ENCODE data around the gene ATP10A.

DNA sequence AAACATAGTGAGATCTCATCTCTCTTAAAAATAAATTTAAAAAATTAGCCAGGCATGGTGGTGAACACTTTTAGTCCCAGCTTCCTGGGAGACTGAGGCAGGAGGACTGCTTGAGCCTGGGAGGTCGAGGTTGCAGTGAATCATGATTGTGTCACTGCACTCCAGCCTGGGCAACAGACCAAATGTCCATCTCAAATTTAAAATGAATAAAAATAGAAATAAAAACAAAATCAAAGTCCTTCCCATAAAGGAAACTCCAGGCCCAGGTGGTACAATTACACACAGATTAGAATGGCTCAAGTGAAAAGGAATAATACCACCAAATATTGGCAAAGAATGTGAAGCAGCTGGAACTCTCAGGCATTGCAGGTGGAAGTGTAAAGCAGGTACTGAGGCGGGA is 19.3 kb upstream of the ATP10A start:
- no peak for TF ChIP-seq ZNF565 (CRISPR knock-in tag; conservative IDR thresholded peaks at IDR 0.05; ENCODE audit: low read depth)
- TF ChIP-seq, protein P1, sequence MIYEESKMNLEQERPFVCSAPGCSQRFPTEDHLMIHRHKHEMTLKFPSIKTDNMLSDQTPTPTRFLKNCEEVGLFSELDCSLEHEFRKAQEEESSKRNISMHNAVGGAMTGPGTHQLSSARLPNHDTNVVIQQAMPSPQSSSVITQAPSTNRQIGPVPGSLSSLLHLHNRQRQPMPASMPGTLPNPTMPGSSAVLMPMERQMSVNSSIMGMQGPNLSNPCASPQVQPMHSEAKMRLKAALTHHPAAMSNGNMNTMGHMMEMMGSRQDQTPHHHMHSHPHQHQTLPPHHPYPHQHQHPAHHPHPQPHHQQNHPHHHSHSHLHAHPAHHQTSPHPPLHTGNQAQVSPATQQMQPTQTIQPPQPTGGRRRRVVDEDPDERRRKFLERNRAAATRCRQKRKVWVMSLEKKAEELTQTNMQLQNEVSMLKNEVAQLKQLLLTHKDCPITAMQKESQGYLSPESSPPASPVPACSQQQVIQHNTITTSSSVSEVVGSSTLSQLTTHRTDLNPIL (CRISPR knock-in tag; IDR thresholded peaks at IDR 0.05; ENCODE audit: low read depth): no peak
- no peak for TF ChIP-seq ZFP30 (CRISPR knock-in tag; IDR thresholded peaks at IDR 0.05)
- TF ChIP-seq RARB (CRISPR knock-in tag; IDR thresholded peaks at IDR 0.05): no peak
- no peak for TF ChIP-seq ISL1 (CRISPR knock-in tag; IDR thresholded peaks at IDR 0.05)
- TF ChIP-seq TCF4 (CRISPR knock-in tag; IDR thresholded peaks at IDR 0.05; ENCODE audit: borderline replicate concordance): no peak
- no peak for TF ChIP-seq TOX (CRISPR knock-in tag; IDR thresholded peaks at IDR 0.05; ENCODE audit: borderline replicate concordance)
- TF ChIP-seq ESRRG (CRISPR knock-in tag; IDR thresholded peaks at IDR 0.05): no peak
- TF ChIP-seq GLIS3 (CRISPR knock-in tag; IDR thresholded peaks at IDR 0.05): no peak
- TF ChIP-seq, protein P2, sequence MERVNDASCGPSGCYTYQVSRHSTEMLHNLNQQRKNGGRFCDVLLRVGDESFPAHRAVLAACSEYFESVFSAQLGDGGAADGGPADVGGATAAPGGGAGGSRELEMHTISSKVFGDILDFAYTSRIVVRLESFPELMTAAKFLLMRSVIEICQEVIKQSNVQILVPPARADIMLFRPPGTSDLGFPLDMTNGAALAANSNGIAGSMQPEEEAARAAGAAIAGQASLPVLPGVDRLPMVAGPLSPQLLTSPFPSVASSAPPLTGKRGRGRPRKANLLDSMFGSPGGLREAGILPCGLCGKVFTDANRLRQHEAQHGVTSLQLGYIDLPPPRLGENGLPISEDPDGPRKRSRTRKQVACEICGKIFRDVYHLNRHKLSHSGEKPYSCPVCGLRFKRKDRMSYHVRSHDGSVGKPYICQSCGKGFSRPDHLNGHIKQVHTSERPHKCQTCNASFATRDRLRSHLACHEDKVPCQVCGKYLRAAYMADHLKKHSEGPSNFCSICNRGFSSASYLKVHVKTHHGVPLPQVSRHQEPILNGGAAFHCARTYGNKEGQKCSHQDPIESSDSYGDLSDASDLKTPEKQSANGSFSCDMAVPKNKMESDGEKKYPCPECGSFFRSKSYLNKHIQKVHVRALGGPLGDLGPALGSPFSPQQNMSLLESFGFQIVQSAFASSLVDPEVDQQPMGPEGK (CRISPR knock-in tag; IDR thresholded peaks at IDR 0.05; ENCODE audit: borderline replicate concordance): no peak
- no peak for TF ChIP-seq SNAI2 (CRISPR knock-in tag; IDR thresholded peaks at IDR 0.05)
- TF ChIP-seq, protein P3, sequence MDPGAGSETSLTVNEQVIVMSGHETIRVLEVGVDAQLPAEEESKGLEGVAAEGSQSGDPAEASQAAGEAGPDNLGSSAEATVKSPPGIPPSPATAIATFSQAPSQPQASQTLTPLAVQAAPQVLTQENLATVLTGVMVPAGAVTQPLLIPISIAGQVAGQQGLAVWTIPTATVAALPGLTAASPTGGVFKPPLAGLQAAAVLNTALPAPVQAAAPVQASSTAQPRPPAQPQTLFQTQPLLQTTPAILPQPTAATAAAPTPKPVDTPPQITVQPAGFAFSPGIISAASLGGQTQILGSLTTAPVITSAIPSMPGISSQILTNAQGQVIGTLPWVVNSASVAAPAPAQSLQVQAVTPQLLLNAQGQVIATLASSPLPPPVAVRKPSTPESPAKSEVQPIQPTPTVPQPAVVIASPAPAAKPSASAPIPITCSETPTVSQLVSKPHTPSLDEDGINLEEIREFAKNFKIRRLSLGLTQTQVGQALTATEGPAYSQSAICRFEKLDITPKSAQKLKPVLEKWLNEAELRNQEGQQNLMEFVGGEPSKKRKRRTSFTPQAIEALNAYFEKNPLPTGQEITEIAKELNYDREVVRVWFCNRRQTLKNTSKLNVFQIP (CRISPR knock-in tag; IDR thresholded peaks at IDR 0.05; ENCODE audit: borderline replicate concordance, low read depth): no peak
- TF ChIP-seq BACH2 (CRISPR knock-in tag; IDR thresholded peaks at IDR 0.05; ENCODE audit: borderline replicate concordance): no peak
- TF ChIP-seq ZC3H10 (CRISPR knock-in tag; IDR thresholded peaks at IDR 0.05): no peak
